Measurements from ENCODE around the gene C10orf90. TPM values are rescaled to one million over a fixed set of nuclear protein-coding genes. Genes with fewer than 3 reads are reported as not detected.

Gene C10orf90
- total and polyA plus RNA-seq, 8 donors = 0.32 to 0.64 (median 0.47) TPM; not detected in 5

GRCh38 chr10:126454045-126454751 lies 216.3 kb downstream of the C10orf90 start:
- DNase-seq (no peak), FAIRE-seq (no peak), ATAC-seq (no peak)
- no peaks in the 10 kb centered on the region for H3K4me1 ChIP-seq
- no peaks in the 10 kb centered on the region for H3K9me3 ChIP-seq
- H3K27ac ChIP-seq = no peak overlapping the region
- H3K4me3 ChIP-seq = no peak overlapping the region
- no peaks in the 10 kb centered on the region for H3K36me3 ChIP-seq
- 68 to 81% methylated on average over 4 of the region's 4 CpGs for whole genome bisulfite sequencing, 2 donors
- TF ChIP-seq CTCF (IDR thresholded peaks at IDR 0.05) = no peak
- intact Hi-C loops (cut with DNase I) = no loop called here
- no peaks in the 10 kb centered on the region for H3K27me3 ChIP-seq

- Histone ChIP-seq H3K27me3 (no peaks in the 10 kb centered on the region), H3K4me3 (no peak overlapping the region), H3K9me3 (no peaks in the 10 kb centered on the region), H3K4me1 (no peaks in the 10 kb centered on the region), H3K27ac (no peak overlapping the region), H3K36me3 (no peaks in the 10 kb centered on the region)
- ATAC-seq (no peak), DNase-seq (no peak), FAIRE-seq (no peak)
- TF ChIP-seq CTCF (IDR thresholded peaks at IDR 0.05) = no peak
- WGBS, 2 donors = 55 to 56% methylated on average over 2 of the region's 2 CpGs
- intact Hi-C loops (cut with DNase I) = no loop called here
Observed at GRCh38 chr10:126452245-126452644, 218.2 kb downstream of the C10orf90 start.

GRCh38 chr10:126448091-126448490 lies 222.4 kb downstream of the C10orf90 start:
- ATAC-seq (no peak), FAIRE-seq (no peak), DNase-seq (no peak)
- TF ChIP-seq CTCF (IDR thresholded peaks at IDR 0.05) = no peak
- no peaks in the 10 kb centered on the region for H3K4me1 ChIP-seq
- no peaks in the 10 kb centered on the region for H3K27me3 ChIP-seq
- intact Hi-C loops (cut with DNase I) = no loop called here
- WGBS, 2 donors = 89 to 96% methylated on average over 5 of the region's 5 CpGs
- H3K36me3 ChIP-seq = no peaks in the 10 kb centered on the region
- H3K27ac ChIP-seq = no peak overlapping the region
- no peaks in the 10 kb centered on the region for H3K9me3 ChIP-seq
- no peak overlapping the region for H3K4me3 ChIP-seq

GRCh38 chr10:126439942-126440341 lies 230.6 kb downstream of the C10orf90 start:
- no peak for ATAC-seq
- no peaks in the 10 kb centered on the region for H3K36me3 ChIP-seq
- no peak for TF ChIP-seq CTCF (IDR thresholded peaks at IDR 0.05)
- no peak overlapping the region for H3K4me3 ChIP-seq
- H3K4me1 ChIP-seq = no peaks in the 10 kb centered on the region
- intact Hi-C loops (cut with DNase I) = no loop called here
- FAIRE-seq = no peak
- no peaks in the 10 kb centered on the region for H3K9me3 ChIP-seq
- WGBS, 2 donors = 89 to 97% methylated on average over 3 of the region's 3 CpGs
- no peak for DNase-seq
- no peaks in the 10 kb centered on the region for H3K27me3 ChIP-seq
- H3K27ac ChIP-seq = no peak overlapping the region

GRCh38 chr10:126438407-126438783 lies 232.1 kb downstream of the C10orf90 start:
- FAIRE-seq (no peak), ATAC-seq (no peak), DNase-seq (no peak)
- H3K36me3 ChIP-seq = no peaks in the 10 kb centered on the region
- TF ChIP-seq CTCF (IDR thresholded peaks at IDR 0.05) = no peak
- no peaks in the 10 kb centered on the region for H3K4me1 ChIP-seq
- no peak overlapping the region for H3K4me3 ChIP-seq
- no peaks in the 10 kb centered on the region for H3K9me3 ChIP-seq
- WGBS, 2 donors = 43 to 47% methylated on average over 2 of the region's 2 CpGs
- no peak overlapping the region for H3K27ac ChIP-seq
- no peaks in the 10 kb centered on the region for H3K27me3 ChIP-seq
- intact Hi-C loops (cut with DNase I) = no loop called here
